ENCODE results near the gene C4B.

Gene C4B

GRCh38 chr6:32082935-32083334, 68.3 kb downstream of the C4B start:
- peak; percentile 76 for DNase-seq (ENCODE audit: low read depth)

DNA sequence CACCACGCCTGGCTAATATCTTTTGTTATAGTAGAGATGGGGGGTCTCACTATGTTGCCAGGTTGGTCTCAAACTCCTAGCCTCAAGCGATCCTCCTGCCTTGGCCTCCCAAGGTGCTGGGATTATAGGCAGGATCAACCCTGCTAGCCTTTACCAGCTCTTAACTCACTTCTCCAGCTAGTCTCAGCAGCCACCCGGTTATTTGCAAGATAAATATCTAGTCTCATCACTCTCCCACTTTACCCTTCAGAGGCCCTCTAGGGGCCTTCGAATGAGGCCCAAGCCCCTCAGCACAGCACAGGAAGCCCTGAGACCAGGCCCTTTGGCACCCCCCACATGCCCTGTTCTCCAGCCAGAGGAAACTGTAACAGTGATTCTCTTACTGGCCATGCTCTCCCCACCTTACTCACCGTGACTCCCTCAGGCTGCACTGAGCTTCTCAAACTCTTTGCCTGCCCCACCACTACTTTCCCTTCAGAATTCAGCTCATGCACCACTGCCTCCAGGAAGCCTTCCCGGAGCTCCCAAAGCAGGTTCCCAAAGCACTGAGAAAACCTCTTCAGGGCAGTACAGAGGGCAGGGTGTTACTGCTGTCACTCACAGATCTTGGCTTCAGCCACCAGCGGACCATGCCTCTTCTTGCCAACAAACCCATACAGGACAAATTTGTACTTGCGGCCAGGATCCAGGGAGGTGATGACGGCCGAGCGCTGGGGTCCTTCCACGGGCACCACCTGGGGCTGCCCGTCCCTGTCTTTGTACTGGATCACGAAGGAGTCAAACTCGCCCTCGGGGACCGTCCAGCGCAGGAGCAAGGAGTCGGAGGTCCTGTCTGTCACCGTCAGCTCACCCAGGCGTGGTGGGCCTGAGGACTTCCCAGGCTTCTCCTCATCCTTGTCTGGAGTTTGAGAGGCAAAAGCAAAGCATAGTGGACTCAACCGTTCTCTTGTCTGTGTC, 69.5 kb downstream of the C4B start:
- no peak for DNase-seq (ENCODE audit: low read depth)

DNA sequence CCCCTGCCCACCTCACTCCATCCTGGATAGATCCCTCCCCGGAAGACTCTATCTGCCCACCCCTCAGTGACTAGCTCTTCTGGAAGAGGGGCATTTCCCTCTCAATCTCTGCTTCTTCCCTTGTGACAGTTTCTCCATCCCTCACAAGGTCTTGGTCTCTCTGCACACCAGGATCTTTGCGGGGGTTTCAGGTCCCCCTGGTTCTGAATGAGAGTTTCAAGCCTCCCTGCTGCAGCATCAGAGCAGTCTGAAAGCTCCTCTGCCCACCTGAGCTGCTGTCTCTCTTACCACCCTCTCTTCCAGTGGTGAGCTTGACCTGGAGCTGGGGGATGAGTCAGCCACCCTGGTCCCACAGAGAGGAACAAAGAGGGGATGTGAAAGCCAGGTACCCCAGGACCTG, 70.2 kb downstream of the C4B start:
- DNase-seq (ENCODE audit: low read depth): no peak

Data from HS-5 (cell line).